Uterus (tissue), 2 donors: ENCODE results near the gene OSBPL8.

Source experiments
- POLR2A ChIP-seq, 2 donors: fragments of 450-650 bp; IDR thresholded peaks; one replicate each; pipeline ENCODE4 v1.6.1; 2016; ENCODE audit warnings: antibody characterized with exemption in 2 of 2, mild to moderate bottlenecking in 1 of 2, moderate library complexity in 1 of 2
- TF ChIP-seq, protein P1 (sequence below), 4 experiments: fragments of 200-600 bp in 2 of 4; fragments of 450-650 bp in 2 of 4; sonication (generic) in 2 of 4; IDR thresholded peaks; one replicate each; pipeline ENCODE4 v1.5.1; 2016 to 2019; ENCODE audit warnings: antibody characterized with exemption in 4 of 4, mild to moderate bottlenecking in 2 of 4, moderate library complexity in 1 of 4

GRCh38 chr12:76345569-76345968 is 214.0 kb downstream of the OSBPL8 start:
- TF ChIP-seq, protein P1, sequence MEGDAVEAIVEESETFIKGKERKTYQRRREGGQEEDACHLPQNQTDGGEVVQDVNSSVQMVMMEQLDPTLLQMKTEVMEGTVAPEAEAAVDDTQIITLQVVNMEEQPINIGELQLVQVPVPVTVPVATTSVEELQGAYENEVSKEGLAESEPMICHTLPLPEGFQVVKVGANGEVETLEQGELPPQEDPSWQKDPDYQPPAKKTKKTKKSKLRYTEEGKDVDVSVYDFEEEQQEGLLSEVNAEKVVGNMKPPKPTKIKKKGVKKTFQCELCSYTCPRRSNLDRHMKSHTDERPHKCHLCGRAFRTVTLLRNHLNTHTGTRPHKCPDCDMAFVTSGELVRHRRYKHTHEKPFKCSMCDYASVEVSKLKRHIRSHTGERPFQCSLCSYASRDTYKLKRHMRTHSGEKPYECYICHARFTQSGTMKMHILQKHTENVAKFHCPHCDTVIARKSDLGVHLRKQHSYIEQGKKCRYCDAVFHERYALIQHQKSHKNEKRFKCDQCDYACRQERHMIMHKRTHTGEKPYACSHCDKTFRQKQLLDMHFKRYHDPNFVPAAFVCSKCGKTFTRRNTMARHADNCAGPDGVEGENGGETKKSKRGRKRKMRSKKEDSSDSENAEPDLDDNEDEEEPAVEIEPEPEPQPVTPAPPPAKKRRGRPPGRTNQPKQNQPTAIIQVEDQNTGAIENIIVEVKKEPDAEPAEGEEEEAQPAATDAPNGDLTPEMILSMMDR (IDR thresholded peaks at IDR 0.05), result no peak
- TF ChIP-seq POLR2A (IDR thresholded peaks at IDR 0.05), result no peak
